ENCODE results near the gene SCP2.

SCP2 gene

DNA sequence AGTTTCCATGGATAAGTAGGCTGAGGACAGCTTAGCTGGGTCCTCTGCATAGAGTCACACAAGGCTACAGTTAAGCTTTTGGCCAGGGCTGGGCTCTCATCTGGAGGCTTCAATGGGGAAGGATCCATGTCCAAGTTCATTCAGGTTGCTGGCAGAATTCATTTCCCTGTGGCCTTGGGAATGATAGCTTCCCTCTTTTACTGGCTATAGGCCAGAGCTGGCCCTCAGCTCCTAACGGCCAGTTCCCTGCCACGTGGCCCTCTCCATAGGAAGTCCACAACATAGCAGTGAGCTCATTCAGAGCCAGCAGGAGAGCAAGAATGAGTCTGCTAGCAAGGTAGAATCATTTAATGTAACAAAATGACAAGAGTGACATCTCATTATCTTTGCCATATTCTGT is 119.9 kb downstream of the SCP2 start:
- DNase-seq = no peak

DNA sequence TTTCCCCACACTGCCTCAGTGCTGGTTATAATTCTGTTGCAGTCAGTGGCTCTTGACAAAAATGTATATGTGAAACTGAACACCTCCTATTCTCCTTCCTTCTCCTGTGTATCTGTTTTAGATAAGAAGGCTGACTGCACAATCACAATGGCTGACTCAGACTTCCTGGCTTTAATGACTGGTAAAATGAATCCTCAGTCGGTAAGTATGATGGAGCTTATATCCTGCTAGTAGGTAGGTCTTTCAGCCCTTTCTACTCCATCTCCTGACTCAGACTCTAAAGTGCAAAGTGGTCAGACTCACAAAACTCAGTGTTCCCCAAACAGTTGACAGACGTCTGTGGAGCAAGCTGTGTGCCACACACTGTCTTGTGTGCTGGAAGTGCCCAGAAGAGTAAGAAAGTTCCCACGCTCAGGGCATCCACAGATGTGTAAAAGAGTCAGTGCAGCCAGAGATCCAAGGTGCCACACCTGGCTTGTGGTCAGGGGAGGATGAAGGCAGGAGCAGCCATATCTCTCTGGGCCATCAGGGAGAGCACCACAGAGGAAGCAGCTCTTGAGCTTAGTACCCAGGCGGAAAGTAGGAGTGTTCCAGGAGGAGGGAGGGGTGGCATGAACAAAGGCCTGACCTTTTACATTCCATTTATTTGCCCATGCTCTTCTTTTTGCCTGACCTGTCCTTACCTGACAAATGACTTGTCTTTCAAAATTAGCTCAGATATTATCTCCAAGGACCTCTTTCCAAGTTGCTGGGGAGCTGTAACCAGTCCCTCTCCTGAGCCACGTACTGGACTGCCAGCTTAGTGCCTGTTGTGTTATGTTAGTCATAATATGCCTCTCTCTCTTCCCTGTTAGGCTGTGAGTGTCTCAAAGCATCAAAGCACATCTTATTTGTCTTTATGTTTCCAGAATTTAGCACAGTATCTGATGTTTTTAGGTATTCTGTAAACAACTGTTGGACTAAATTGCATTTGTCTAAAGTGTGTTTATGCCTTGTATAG is 121.0 kb downstream of the SCP2 start:
- no peak for DNase-seq

DNA sequence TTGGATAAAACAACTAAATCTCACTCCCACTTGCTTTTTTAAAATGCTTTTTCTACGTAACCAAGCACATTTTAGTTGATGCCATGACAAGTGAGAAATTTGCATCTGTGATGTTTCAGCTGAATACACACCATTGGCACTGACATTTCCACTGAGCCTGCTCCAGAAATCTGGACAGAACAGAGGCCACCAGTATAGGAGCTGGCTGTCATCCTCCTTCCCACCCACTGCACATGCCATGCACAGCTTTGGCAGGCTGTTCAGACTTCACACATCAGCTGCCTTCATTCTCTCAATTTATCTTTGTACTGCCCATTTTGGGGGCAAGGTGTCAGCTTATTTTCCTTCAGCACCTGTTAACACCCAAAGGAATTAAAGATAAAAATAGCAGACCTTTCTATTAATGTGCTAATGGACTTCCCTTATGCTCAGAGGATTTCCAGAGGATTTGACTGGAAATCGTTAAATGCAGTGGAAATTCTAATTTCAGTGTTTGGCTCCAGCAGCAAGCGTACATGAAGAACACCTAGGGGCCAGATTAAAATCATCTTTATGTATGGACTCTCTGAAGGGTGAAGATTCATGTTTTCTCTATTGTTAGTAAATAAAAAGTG is 122.0 kb downstream of the SCP2 start:
- DNase-seq = no peak

DNA sequence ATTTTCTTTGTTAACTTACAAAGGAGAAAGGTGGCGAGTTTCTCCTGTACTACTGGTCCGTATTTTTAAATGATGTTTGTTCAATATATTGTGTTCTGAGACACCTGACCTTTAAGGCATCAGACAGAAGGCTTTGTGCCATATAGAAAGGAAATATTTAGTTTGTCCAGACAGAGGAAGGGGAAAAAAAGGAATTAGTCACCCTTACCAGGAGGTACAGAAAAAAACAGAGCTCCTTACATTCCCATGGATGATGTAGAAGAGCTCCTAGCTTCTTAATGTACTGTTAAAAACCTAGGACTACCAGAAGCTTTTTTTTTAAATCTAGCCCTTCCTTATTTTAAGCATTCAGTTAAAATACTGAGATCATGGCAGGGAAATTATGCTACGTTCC is 122.5 kb downstream of the SCP2 start:
- no peak for DNase-seq

- DNase-seq = no peak
Observed at GRCh38 chr1:53050310-53050709, 123.2 kb downstream of the SCP2 start.

DNA sequence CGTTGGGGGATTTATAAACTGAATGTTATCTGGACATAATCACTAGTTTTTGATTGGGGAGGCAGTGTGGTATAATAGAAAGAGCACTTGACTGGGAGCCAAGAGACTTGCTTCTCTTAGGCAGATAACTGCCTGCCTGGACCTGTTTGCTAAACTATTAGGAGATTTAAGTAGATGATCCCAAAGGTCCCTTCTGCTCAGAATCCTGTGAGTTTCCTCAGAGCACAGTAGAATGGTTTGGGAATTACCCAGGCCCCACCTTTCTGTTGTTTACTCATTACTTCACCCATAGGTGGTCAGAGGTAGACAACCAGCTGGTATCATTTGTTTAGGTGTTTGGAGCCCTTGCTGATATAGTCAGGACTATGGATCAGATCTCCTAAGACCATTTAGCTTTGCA is 124.6 kb downstream of the SCP2 start:
- DNase-seq = no peak

GRCh38 chr1:53057127-53057526 is 130.1 kb downstream of the SCP2 start:
- DNase-seq = no peak

- no peak for DNase-seq
Observed at GRCh38 chr1:53060579-53060978, 133.5 kb downstream of the SCP2 start.

DNA sequence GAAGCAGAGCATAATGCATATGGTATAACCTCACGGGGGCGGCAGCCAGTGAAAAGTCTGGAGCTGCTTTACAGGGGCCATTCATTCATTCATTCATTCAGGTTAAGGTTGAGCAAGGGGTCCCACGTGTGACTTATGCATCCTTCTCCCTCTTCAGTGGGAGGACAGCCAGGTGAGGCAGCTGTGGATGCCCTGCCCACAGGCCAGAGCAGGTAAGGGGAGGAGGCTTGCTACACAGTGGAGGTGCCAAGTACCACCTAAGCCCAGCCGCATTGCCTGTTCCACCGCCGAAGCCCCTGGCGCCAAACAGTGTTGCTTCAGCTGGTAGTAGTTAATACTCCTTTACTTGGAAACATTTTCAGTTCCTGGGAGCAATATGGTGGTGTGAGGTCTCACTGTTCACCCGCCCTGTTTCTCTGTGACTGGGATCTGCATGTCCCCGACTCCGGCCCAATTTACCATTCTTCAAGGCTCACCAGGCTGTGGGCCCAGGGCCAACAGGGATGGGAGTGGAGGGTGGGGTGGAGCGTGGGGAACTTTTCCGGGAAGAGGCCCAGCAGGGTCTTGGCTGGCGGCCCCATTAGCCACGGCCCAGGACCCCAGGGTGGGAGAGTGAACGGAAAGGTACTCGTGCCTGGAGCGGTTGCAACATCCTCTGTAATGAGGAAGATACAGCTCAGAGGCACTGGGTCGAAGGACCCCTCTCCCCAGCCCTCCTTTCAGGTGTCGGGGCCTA is 134.2 kb downstream of the SCP2 start:
- DNase-seq = no peak

GRCh38 chr1:53061859-53062707 is 135.0 kb downstream of the SCP2 start, which contains the start of gene PODN:
Gene PODN (plus strand): TSS chr1:53062213. CDS start chr1:53069856, 7,643 bp downstream.
- DNase-seq = no peak

DNA sequence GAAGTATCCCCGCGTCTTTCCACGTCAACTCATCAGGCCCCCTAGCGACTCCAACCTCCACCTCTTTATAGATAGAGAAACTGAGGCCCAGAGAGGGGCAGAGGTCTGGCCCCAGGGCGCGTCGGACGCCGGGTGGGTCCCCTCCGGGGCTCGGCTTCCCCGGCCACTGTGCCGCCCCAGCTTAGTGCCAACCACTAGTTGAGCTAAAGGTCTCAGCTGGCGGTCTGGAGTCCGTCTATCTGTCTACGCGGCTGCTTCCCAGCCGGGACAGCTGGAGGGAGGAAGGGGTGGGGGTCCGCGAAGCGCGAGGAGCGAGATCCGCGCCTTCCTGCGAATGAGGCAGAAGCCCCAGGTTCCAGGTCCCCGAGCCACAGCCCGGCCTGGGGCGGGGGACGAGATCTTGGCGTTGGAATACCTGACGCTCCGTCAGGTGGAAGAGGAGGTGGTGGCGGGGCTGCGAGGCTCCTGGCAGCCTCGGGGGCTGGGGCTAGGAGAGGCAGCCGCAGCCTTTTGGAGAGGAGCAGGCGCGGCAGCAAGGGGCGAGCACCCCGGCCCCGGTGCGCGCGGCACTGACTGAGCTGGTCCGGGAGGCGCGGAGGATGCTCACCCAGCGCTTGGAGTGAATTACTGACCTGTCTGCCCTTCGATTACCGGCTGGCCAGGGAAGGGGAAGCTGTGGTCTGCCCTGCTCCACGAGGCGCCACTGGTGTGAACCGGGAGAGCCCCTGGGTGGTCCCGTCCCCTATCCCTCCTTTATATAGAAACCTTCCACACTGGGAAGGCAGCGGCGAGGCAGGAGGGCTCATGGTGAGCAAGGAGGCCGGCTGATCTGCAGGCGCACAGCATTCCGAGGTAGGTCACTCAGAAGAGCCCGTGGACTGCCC is 135.9 kb downstream of the SCP2 start:
- no peak for DNase-seq

GRCh38 chr1:53063744-53064515 is 136.9 kb downstream of the SCP2 start:
- DNase-seq = no peak

DNA sequence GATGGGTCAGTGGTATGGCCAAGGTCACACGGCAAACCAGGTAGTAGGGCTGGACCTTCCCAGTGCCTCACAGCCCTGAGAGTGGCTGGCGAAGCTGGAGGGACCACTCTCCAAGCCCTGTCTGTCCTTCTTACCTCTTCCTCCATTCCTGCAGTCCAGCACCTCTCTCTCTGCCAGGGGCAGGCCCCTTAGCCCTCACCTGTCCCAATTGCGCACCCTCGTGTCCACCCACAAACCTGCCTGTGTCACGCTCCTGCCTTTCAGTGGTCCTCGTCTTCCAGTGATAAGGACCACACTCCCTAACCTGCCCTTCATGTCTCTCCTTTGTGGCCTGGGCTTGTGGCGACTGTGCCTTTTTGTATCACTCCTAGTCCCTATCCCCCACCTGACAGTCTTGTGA is 138.3 kb downstream of the SCP2 start:
- DNase-seq = no peak

DNA sequence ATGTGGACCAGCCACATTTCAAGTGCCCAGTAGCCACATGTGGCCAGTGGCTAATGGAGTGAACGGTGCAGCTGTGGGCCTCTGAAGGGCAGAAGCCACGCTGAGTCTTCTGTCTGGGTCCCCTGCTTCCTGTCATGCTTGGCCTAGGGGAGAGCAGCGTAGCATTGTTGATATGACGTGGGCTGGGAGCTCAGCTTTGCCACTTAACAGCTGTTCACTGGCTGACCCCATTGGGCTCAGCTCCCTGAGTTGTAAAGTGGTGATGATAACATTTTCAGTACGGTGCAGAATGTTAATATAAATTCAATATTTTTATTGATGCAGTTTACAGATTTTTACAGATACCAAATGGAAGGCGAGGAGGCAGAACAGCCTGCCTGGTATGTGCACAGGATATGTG is 139.4 kb downstream of the SCP2 start:
- DNase-seq = no peak

GRCh38 chr1:53066891-53067738 is 140.0 kb downstream of the SCP2 start:
- DNase-seq = no peak

GRCh38 chr1:53067886-53068285 is 140.8 kb downstream of the SCP2 start:
- DNase-seq = no peak

- no peak for DNase-seq
Observed at GRCh38 chr1:53068314-53069099, 141.4 kb downstream of the SCP2 start.

GRCh38 chr1:53069265-53069662 is 142.2 kb downstream of the SCP2 start:
- DNase-seq = no peak
